GM19397 (cell line): ENCODE data around the gene TSSC4.
"Not testable (repeated sequence)": the region's sequence is repeated elsewhere in the genome, so short reads cannot be mapped to it uniquely, and the experiment has no call there.

Experiments
- ATAC-seq: cut with Tn5 transposase; IDR thresholded peaks from one replicate; pipeline ENCODE4 v1.9.1; 2021; ENCODE audit warnings: mild to moderate bottlenecking, moderate library complexity; ENCODE audit not compliant: unreplicated experiment

The TSSC4 gene

GRCh38 chr11:2400069-2400761 is at the start of gene TSSC4:
Gene TSSC4, plus strand, starts transcription at chr11:2400750. Its CDS starts 1,884 bp downstream, at chr11:2402634.
- ATAC-seq, result peak; percentile 81

- ATAC-seq, result no peak
Observed at GRCh38 chr11:2351701-2352100, 48.8 kb upstream of the TSSC4 start.

- no peak for ATAC-seq
Observed at GRCh38 chr11:2352420-2352819, 48.1 kb upstream of the TSSC4 start.

GRCh38 chr11:2355000-2355644 is 45.4 kb upstream of the TSSC4 start:
- no peak for ATAC-seq

GRCh38 chr11:2357246-2357645 is 43.3 kb upstream of the TSSC4 start:
- ATAC-seq, result no peak

- not testable (repeated sequence) for ATAC-seq
Observed at GRCh38 chr11:2357651-2358050, 42.9 kb upstream of the TSSC4 start.

- no peak for ATAC-seq
Observed at GRCh38 chr11:2358754-2359442, 41.7 kb upstream of the TSSC4 start.

GRCh38 chr11:2359557-2359956 is 41.0 kb upstream of the TSSC4 start:
- ATAC-seq, result no peak

GRCh38 chr11:2360081-2360642 is 40.4 kb upstream of the TSSC4 start:
- ATAC-seq, result no peak

- no peak for ATAC-seq
Observed at GRCh38 chr11:2361565-2361964, 39.0 kb upstream of the TSSC4 start.

- ATAC-seq, result no peak
Observed at GRCh38 chr11:2362414-2362813, 38.1 kb upstream of the TSSC4 start.

GRCh38 chr11:2363130-2363529 is 37.4 kb upstream of the TSSC4 start:
- ATAC-seq, result no peak

GRCh38 chr11:2363577-2364370 is 36.8 kb upstream of the TSSC4 start:
- ATAC-seq, result no peak

- ATAC-seq, result not testable (repeated sequence)
Observed at GRCh38 chr11:2364386-2364785, 36.2 kb upstream of the TSSC4 start.

- ATAC-seq, result no peak
Observed at GRCh38 chr11:2365571-2366210, 34.9 kb upstream of the TSSC4 start.

- no peak for ATAC-seq
Observed at GRCh38 chr11:2366276-2366675, 34.3 kb upstream of the TSSC4 start.

GRCh38 chr11:2366733-2367132 is 33.8 kb upstream of the TSSC4 start:
- ATAC-seq, result no peak

GRCh38 chr11:2367266-2368160 is 33.0 kb upstream of the TSSC4 start:
- no peak for ATAC-seq

- no peak for ATAC-seq
Observed at GRCh38 chr11:2368178-2368850, 32.2 kb upstream of the TSSC4 start.
